SK-N-MC (cell line): Measurements from ENCODE around the gene RAB7B.

Experiments
- DNase-seq: peaks from one replicate; pipeline ENCODE4 v3.0.0-alpha.2; 2011; ENCODE audit warnings: low read depth, low spot score
- H3K27ac ChIP-seq: fragments of 200-600 bp; sonication (generic); 2 replicates; pipeline ENCODE4 v1.5.1; 2016; ENCODE audit warnings: mixed run types
- H3K36me3 ChIP-seq: fragments of 200-600 bp; sonication (generic); 2 replicates; pipeline ENCODE4 v1.6.1; 2017; ENCODE audit warnings: antibody characterized with exemption, low read length, mixed read lengths; ENCODE audit not compliant: insufficient read depth
- H3K4me3 ChIP-seq: fragments of 200-600 bp; sonication (generic); 2 replicates; pipeline ENCODE4 v1.5.1; 2016
- H3K9ac ChIP-seq: fragments of 200-600 bp; sonication (generic); 2 replicates; pipeline ENCODE4 v1.8.0; 2017; ENCODE audit warnings: mixed run types, mixed read lengths; ENCODE audit not compliant: insufficient read length
- H3K9me3 ChIP-seq: fragments of 200-600 bp; sonication (generic); 2 replicates; pipeline ENCODE4 v1.6.1; 2017; ENCODE audit warnings: low read depth, mild to moderate bottlenecking, antibody characterized with exemption, low read length, moderate library complexity, mixed read lengths
- EZH2 ChIP-seq: fragments of 200-600 bp; sonication (generic); IDR thresholded peaks from one replicate; pipeline ENCODE4 v1.6.1; 2017; ENCODE audit warnings: antibody characterized with exemption
- FOXP2 ChIP-seq: optimal IDR thresholded peaks from 2 replicates; pipeline ENCODE3; 2011; ENCODE audit warnings: mild to moderate bottlenecking, moderate library complexity; ENCODE audit not compliant: insufficient read depth; ENCODE audit errors: extremely low read length, control extremely low read depth
- POLR2AphosphoS5 ChIP-seq: IDR thresholded peaks from 2 replicates; pipeline ENCODE4 v1.6.1; 2012; ENCODE audit warnings: mild to moderate bottlenecking, low read depth, low read length, borderline replicate concordance

RAB7B gene

GRCh38 chr1:206014601-206015000, 11.4 kb upstream of the RAB7B start:
- Histone ChIP-seq H3K9me3 (no peaks in the 10 kb centered on the region), H3K27ac (no peak overlapping the region), H3K36me3 (no peaks in the 10 kb centered on the region), H3K9ac (no peak overlapping the region), H3K4me3 (no peak overlapping the region)
- no peak for DNase-seq
- TF ChIP-seq EZH2 (no peak), FOXP2 (no peak), POLR2AphosphoS5 (no peak)

- no peak overlapping the region for H3K9ac ChIP-seq
- no peak overlapping the region for H3K27ac ChIP-seq
- no peaks in the 10 kb centered on the region for H3K9me3 ChIP-seq
- DNase-seq = no peak
- no peaks in the 10 kb centered on the region for H3K36me3 ChIP-seq
- TF ChIP-seq EZH2 (no peak), POLR2AphosphoS5 (no peak), FOXP2 (no peak)
- no peak overlapping the region for H3K4me3 ChIP-seq
Observed at GRCh38 chr1:206013026-206013795, 10.0 kb upstream of the RAB7B start.

GRCh38 chr1:206012086-206012859, 9.1 kb upstream of the RAB7B start:
- no peak for DNase-seq
- H3K9ac ChIP-seq = no peak overlapping the region
- TF ChIP-seq POLR2AphosphoS5 (no peak), FOXP2 (no peak), EZH2 (no peak)
- H3K9me3 ChIP-seq = no peaks in the 10 kb centered on the region
- H3K27ac ChIP-seq = no peak overlapping the region
- H3K36me3 ChIP-seq = no peaks in the 10 kb centered on the region
- H3K4me3 ChIP-seq = no peak overlapping the region

- H3K36me3 ChIP-seq = no peaks in the 10 kb centered on the region
- no peak overlapping the region for H3K4me3 ChIP-seq
- no peaks in the 10 kb centered on the region for H3K9me3 ChIP-seq
- no peak for TF ChIP-seq POLR2AphosphoS5
- TF ChIP-seq EZH2 = no peak
- no peak for TF ChIP-seq FOXP2
- DNase-seq = no peak
- no peak overlapping the region for H3K27ac ChIP-seq
- H3K9ac ChIP-seq = no peak overlapping the region
Observed at GRCh38 chr1:206011057-206011456, 7.9 kb upstream of the RAB7B start.

GRCh38 chr1:206010060-206010459, 6.9 kb upstream of the RAB7B start:
- DNase-seq = no peak
- H3K9ac ChIP-seq = no peak overlapping the region
- no peaks in the 10 kb centered on the region for H3K36me3 ChIP-seq
- no peak overlapping the region for H3K4me3 ChIP-seq
- TF ChIP-seq EZH2 (no peak), POLR2AphosphoS5 (no peak), FOXP2 (no peak)
- no peaks in the 10 kb centered on the region for H3K9me3 ChIP-seq
- H3K27ac ChIP-seq = no peak overlapping the region

- H3K9ac ChIP-seq = no peak overlapping the region
- H3K36me3 ChIP-seq = no peaks in the 10 kb centered on the region
- TF ChIP-seq POLR2AphosphoS5 = no peak
- no peak for TF ChIP-seq EZH2
- no peak for TF ChIP-seq FOXP2
- no peak for DNase-seq
- no peaks in the 10 kb centered on the region for H3K9me3 ChIP-seq
- H3K27ac ChIP-seq = no peak overlapping the region
- H3K4me3 ChIP-seq = no peak overlapping the region
Observed at GRCh38 chr1:206006946-206007345, 3.8 kb upstream of the RAB7B start.

- Histone ChIP-seq H3K9ac (no peak overlapping the region), H3K4me3 (no peak overlapping the region), H3K27ac (no peak overlapping the region), H3K9me3 (no peaks in the 10 kb centered on the region), H3K36me3 (no peaks in the 10 kb centered on the region)
- DNase-seq = no peak
- TF ChIP-seq POLR2AphosphoS5 = no peak
- TF ChIP-seq EZH2 = no peak
- no peak for TF ChIP-seq FOXP2
Observed at GRCh38 chr1:206005778-206006180, 2.6 kb upstream of the RAB7B start.

GRCh38 chr1:206005234-206005633, 2.0 kb upstream of the RAB7B start:
- TF ChIP-seq EZH2 (no peak), FOXP2 (no peak), POLR2AphosphoS5 (no peak)
- Histone ChIP-seq H3K36me3 (no peaks in the 10 kb centered on the region), H3K27ac (no peak overlapping the region), H3K9ac (no peak overlapping the region), H3K9me3 (no peaks in the 10 kb centered on the region), H3K4me3 (no peak overlapping the region)
- DNase-seq = no peak

- Histone ChIP-seq H3K36me3 (no peaks in the 10 kb centered on the region), H3K4me3 (no peak overlapping the region), H3K9me3 (no peaks in the 10 kb centered on the region), H3K9ac (no peak overlapping the region), H3K27ac (no peak overlapping the region)
- DNase-seq = no peak
- TF ChIP-seq EZH2 (no peak), POLR2AphosphoS5 (no peak), FOXP2 (no peak)
Observed at GRCh38 chr1:206004826-206005225, 1.6 kb upstream of the RAB7B start.
